ENCODE results near the gene ERC1.

GRCh38 chr12:1011091-1011490 is 20.1 kb downstream of the ERC1 start:
- TF ChIP-seq TP53 (CRISPR knock-in tag; IDR thresholded peaks at IDR 0.05) (no peak), CEBPB (IDR thresholded peaks at IDR 0.05) (no peak), POLR2A (IDR thresholded peaks at IDR 0.05; ENCODE audit: low read length) (no peak), REST (IDR thresholded peaks at IDR 0.05) (no peak), HOXA7 (CRISPR knock-in tag; IDR thresholded peaks at IDR 0.05) (no peak), CTCF (IDR thresholded peaks at IDR 0.05) (no peak), NFE2L2 (conservative IDR thresholded peaks at IDR 0.05; ENCODE audit: low read length) (no peak), ZFP36 (IDR thresholded peaks at IDR 0.05; ENCODE audit: borderline replicate concordance, partially characterized antibody) (no peak), RFX5 (IDR thresholded peaks at IDR 0.05) (no peak)
- TF ChIP-seq, protein P1, sequence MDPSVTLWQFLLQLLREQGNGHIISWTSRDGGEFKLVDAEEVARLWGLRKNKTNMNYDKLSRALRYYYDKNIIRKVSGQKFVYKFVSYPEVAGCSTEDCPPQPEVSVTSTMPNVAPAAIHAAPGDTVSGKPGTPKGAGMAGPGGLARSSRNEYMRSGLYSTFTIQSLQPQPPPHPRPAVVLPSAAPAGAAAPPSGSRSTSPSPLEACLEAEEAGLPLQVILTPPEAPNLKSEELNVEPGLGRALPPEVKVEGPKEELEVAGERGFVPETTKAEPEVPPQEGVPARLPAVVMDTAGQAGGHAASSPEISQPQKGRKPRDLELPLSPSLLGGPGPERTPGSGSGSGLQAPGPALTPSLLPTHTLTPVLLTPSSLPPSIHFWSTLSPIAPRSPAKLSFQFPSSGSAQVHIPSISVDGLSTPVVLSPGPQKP (IDR thresholded peaks at IDR 0.05; ENCODE audit: low read depth, low read length) = no peak
